Stimulated activated CD4-positive, alpha-beta T cell treated with anti-CD3 and anti-CD28 coated beads, TNF-alpha, amount 100 ng/mL, for 4 hours (primary cell): ENCODE data around the gene ENTPD3.
"Not testable (repeated sequence)": the region's sequence is repeated elsewhere in the genome, so short reads cannot be mapped to it uniquely, and the experiment has no call there.

Source experiments
- DNase-seq, 3 experiments: peaks; one replicate each; pipeline ENCODE4 v3.0.0-alpha.2; 2020; ENCODE audit warnings: low read depth in 3 of 3

ENTPD3 gene

DNA sequence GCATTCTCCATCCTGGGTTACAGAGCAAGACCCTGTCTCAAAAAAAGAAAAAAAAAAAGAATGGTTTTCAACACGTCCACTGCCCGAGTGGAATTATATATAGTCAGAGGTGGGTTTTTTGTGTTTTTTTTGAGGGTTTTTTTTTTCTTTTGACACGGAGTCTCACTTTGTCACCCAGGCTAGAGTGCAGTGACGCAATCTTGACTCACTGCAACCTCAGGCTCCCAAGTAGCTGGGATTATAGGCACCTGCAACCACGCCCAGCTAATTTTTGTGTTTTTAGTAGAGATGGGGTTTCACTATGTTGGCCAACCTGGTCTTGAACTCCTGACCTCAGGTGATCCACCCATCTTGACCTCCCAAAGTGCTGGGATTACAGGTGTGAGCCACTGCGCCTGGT is 73.5 kb downstream of the ENTPD3 start:
- DNase-seq = not testable (repeated sequence)

DNA sequence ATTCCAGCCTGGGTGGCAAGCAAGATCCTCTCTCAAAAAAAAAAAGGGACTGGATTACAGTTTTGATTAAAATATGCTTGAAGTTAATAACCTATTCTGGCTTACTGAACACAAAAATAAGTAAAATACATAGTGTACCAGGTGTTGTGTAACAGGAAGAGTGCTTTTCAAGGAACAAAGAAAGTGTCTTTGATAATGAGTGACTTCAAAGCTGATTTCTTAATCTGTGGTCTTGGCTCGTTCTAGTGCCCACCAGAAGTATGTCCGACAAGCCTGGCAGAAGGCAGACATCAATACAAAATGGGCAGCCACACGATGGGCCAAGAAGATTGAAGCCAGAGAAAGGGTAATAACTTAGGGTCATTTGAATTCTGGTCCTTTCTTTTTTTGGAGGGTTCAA is 74.2 kb downstream of the ENTPD3 start:
- no peak for DNase-seq

- DNase-seq = not testable (repeated sequence)
These were observed 75.9 kb downstream of the ENTPD3 start for GRCh38 chr3:40462838-40463237.

DNA sequence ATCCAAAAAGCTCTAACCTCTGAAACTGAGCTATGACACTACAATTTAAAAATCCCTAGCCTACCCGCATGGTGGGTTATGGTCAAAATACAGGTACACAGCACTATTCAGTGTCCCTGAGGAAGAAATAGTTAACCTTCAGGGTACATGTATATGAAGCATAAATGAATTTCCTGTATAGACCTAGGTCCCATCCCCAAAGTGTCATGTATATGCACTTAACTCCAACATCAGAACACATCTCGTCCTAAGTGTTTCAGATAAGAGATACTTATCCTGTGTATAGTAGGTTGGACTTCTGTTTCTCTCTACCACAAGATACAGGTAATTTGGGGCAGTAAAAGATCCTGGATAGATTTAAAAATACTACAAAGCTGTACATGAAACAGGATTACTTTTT is 76.6 kb downstream of the ENTPD3 start:
- DNase-seq = no peak

DNA sequence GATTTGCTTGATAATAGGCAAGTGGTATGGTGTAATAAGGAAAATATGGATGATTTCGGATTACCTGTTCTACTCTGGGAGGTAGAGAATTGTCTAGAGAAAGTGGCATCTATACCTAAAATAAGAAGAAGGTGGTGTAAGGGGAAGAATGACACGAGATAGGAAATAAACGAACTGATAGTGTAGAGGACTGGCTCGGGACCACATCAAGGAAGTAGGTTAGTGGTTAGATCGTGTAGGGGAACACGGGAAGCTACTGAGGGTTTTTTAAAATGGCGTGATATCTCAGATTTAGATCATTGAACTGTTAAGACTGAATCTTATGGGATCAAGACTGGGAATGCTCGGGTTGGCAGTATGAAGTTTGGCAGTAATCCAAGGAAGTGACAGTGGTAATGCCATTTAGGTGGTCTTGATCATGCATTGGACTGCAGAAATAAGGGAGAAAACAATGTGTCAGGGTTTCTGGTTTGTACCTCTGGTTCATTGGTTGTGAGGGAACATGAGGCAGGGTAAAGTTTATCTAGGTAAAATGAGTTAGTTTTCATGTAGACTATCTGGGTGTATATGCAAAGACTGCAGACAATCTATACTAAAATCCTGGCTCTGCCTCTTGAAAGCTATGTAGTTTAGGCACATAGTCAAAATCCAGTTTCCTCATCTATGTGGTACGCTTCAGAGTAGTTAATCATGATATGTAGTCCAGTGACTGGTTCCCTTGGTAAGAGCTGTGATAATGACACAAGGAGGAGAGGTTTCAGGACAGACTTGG is 77.5 kb downstream of the ENTPD3 start:
- no peak for DNase-seq

GRCh38 chr3:40465111-40465407 is 78.1 kb downstream of the ENTPD3 start:
- no peak for DNase-seq

- no peak for DNase-seq
These were observed 78.5 kb downstream of the ENTPD3 start for GRCh38 chr3:40465456-40465855.

- no peak for DNase-seq
These were observed 81.0 kb downstream of the ENTPD3 start for GRCh38 chr3:40468018-40468417.

DNA sequence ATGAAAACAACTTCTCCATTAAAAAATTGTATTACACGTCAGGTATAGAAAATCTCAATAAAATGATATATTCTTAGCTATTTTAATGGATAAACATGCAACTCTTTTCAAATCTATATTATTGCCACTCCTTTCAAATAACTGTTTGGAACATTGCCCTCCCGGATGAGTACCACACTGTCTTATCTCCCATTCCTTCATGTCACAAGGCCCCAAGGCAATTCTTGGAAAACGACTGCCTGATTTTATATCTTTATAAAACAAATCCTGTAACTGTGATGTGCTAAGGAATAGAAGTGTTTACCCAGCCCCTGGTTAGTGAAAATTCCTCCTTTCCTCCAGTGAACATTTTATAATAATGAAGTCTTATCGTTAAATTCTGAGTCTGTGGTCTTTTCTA is 83.7 kb downstream of the ENTPD3 start:
- DNase-seq = no peak

DNA sequence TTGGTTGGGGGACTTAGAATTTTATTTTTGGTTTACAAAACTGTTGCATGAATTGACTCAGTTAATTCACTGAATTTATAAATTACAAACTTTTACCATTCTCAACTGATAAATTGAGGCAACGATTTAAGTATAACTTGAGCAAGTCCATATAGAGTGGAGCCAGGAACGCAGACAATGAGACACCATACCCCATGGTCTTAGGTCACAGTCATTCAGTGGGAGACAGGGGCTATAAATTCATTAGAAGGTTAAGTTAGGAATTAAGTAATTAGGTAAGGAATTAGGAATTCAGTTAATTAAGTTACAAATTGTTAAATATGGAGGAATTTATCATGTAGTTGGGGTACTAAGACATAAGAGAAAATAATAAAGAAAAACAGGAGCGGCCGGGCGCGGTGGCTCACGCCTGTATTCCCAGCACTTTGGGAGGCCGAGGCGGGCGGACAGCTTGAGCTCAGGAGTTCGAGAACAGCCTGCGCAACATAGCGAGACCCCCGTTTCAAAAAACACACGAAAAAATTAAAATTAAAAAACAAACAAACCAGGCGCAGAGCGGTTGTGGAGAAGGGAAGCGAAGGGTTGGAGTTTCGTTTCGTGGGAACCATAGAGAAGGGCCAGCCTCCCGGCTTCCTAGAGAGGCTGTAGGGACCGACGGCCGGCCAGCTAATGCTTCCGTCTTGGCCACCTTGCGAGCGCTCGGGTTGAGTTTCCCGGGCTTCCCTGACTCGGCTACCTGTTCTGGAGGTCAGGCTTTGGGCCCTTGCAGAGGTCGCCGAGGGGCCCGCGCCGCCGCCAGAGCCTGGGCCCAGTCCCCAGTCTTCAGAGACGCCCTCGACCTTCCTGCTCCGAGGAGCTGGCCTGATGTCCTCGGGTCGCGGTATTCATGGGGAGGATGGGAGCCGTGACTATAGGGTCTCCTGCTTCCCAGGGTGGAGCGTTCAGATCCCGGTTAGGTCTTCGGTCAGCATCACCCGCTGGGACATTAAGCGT is 89.8 kb downstream of the ENTPD3 start, which contains the start of gene ZNF619:
TSS of gene ZNF619 (plus strand) at position 645 of the 993 bp plus-strand sequence. CDS start 858 bp downstream, outside the sequence.
- DNase-seq = peak in 2 of 3 experiments; percentile 21 to 36

DNA sequence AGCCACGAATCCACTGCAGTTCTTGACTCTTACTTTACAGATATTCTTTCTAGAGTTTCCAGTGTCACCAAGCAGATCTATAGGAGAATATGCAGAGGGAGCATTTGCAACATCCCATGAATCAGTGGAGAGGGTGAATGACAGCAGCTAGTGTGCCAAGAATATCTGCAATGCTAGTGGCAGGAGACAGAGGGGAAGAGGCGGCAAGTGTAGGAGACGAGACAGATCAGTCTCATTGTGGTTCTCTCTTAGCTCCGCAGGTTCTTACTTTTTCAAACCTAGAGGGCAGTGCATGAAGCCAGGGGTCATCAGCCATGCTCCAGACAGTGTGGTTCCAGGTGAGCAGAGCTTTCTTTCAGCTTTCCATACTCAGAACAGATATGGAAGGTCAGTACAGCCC is 90.7 kb downstream of the ENTPD3 start:
- DNase-seq = no peak
